GM23338 (cell line): ENCODE results near the gene SYT13. TPM values are rescaled to one million over a fixed set of nuclear protein-coding genes. Genes with fewer than 3 reads are reported as not detected.

Experiments
- ATAC-seq: fragments of 200-7000 bp; cut with Tn5 transposase; 3 replicates; pipeline ENCODE4 v1.9.1; 2020
- DNase-seq: peaks from one replicate; pipeline ENCODE4 v3.0.0-alpha.2; 2015; ENCODE audit warnings: low spot score
- H2AFZ ChIP-seq: fragments of 200-600 bp; sonication (generic); 2 replicates; pipeline ENCODE4 v1.8.0; 2016; ENCODE audit warnings: antibody characterized with exemption, mild to moderate bottlenecking, moderate library complexity
- H3F3A ChIP-seq: fragments of 200-600 bp; sonication (generic); replicated peaks from 2 replicates; pipeline ENCODE4 v1.8.0; 2017; ENCODE audit warnings: antibody characterized with exemption, mixed run types, low read depth
- H3K27ac ChIP-seq: fragments of 200-600 bp; sonication (generic); 2 replicates; pipeline ENCODE4 v1.6.1; 2016; ENCODE audit warnings: low read depth
- H3K27me3 ChIP-seq: fragments of 200-600 bp; sonication (generic); 2 replicates; pipeline ENCODE4 v1.8.0; 2016; ENCODE audit warnings: mild to moderate bottlenecking, mixed run types, moderate library complexity; ENCODE audit not compliant: insufficient read depth
- H3K36me3 ChIP-seq: fragments of 200-600 bp; sonication (generic); 2 replicates; pipeline ENCODE4 v1.8.0; 2016; ENCODE audit warnings: mild to moderate bottlenecking; ENCODE audit not compliant: insufficient read depth
- H3K4me1 ChIP-seq: fragments of 200-600 bp; sonication (generic); 2 replicates; pipeline ENCODE4 v1.8.0; 2016; ENCODE audit warnings: mild to moderate bottlenecking, moderate library complexity; ENCODE audit not compliant: insufficient read depth
- H3K4me2 ChIP-seq: fragments of 200-600 bp; sonication (generic); 2 replicates; pipeline ENCODE4 v1.7.1; 2017; ENCODE audit warnings: mixed run types
- H3K4me3 ChIP-seq: fragments of 200-600 bp; sonication (generic); 2 replicates; pipeline ENCODE4 v1.6.1; 2016; ENCODE audit warnings: mixed run types
- H3K79me2 ChIP-seq: fragments of 200-600 bp; sonication (generic); replicated peaks from 2 replicates; pipeline ENCODE4 v1.8.0; 2017; ENCODE audit warnings: mild to moderate bottlenecking; ENCODE audit not compliant: insufficient read depth
- H3K9me2 ChIP-seq: fragments of 200-600 bp; sonication (generic); 2 replicates; pipeline ENCODE4 v1.8.0; 2017; ENCODE audit not compliant: insufficient read depth
- H4K20me1 ChIP-seq: fragments of 200-600 bp; sonication (generic); replicated peaks from 2 replicates; pipeline ENCODE4 v1.8.0; 2017; ENCODE audit warnings: mild to moderate bottlenecking; ENCODE audit not compliant: insufficient read depth
- H3K27ac Mint-ChIP-seq: 2 replicates; pipeline ENCODE4 v1.8.0; 2020; ENCODE audit warnings: inconsistent platforms, mild to moderate bottlenecking, moderate library complexity, mixed read lengths
- H3K27me3 Mint-ChIP-seq: 3 replicates; pipeline ENCODE4 v1.8.0; 2022; ENCODE audit warnings: low read depth, mild to moderate bottlenecking, moderate library complexity, mixed read lengths, inconsistent platforms; ENCODE audit not compliant: insufficient read depth, poor library complexity
- H3K36me3 Mint-ChIP-seq: 3 replicates; pipeline ENCODE4 v1.8.0; 2021; ENCODE audit warnings: low read depth, mild to moderate bottlenecking, inconsistent platforms, moderate library complexity, mixed read lengths
- H3K4me1 Mint-ChIP-seq: 3 replicates; pipeline ENCODE4 v1.8.0; 2020; ENCODE audit warnings: mild to moderate bottlenecking, inconsistent platforms, mixed read lengths
- H3K4me3 Mint-ChIP-seq: 3 replicates; pipeline ENCODE4 v1.8.0; 2021; ENCODE audit warnings: moderate library complexity, mild to moderate bottlenecking, inconsistent platforms, mixed read lengths
- H3K9me3 Mint-ChIP-seq: 3 replicates; pipeline ENCODE4 v1.8.0; 2020; ENCODE audit warnings: moderate library complexity, mild to moderate bottlenecking, inconsistent platforms, mixed read lengths
- CREB1 ChIP-seq: fragments of 250-450 bp; sonication (Bioruptor Pico); IDR thresholded peaks from 2 replicates; pipeline ENCODE4 v1.5.0; 2020; ENCODE audit warnings: low read depth, mild to moderate bottlenecking, moderate library complexity
- CTCF ChIP-seq, 2 experiments: fragments of 200-600 bp in 1 of 2; sonication (generic) in 1 of 2; conservative IDR thresholded peaks; 2 replicates each; pipeline versions ENCODE4 v1.5.1 to v1.6.1; 2016 to 2017; ENCODE audit warnings: antibody characterized with exemption in 2 of 2, low read depth in 2 of 2, mild to moderate bottlenecking in 2 of 2, moderate library complexity in 1 of 2
- EZH2 ChIP-seq: fragments of 200-600 bp; sonication (generic); IDR thresholded peaks from one replicate; pipeline ENCODE4 v1.8.0; 2017; ENCODE audit warnings: antibody characterized with exemption, mild to moderate bottlenecking, low read depth; ENCODE audit not compliant: unreplicated experiment
- EZH2phosphoT487 ChIP-seq: fragments of 200-600 bp; sonication (generic); IDR thresholded peaks from one replicate; pipeline ENCODE4 v1.8.1; 2018; ENCODE audit warnings: antibody characterized with exemption; ENCODE audit not compliant: unreplicated experiment
- NANOG ChIP-seq: IDR thresholded peaks from 2 replicates; pipeline ENCODE4 v1.6.1; 2016; ENCODE audit warnings: antibody characterized with exemption, borderline replicate concordance
- POLR2AphosphoS5 ChIP-seq: IDR thresholded peaks from 2 replicates; pipeline ENCODE4 v1.6.1; 2016; ENCODE audit warnings: antibody characterized with exemption, low read depth
- REST ChIP-seq: IDR thresholded peaks from one replicate; pipeline ENCODE4 v1.6.1; 2018; ENCODE audit warnings: antibody characterized with exemption; ENCODE audit not compliant: unreplicated experiment
- ZNF114 ChIP-seq: fragments of 250-450 bp; sonication (Bioruptor Pico); IDR thresholded peaks from 2 replicates; pipeline ENCODE4 v1.5.0; 2020; ENCODE audit warnings: mild to moderate bottlenecking, moderate library complexity
- ZNF331 ChIP-seq: fragments of 250-450 bp; sonication (Bioruptor Pico); IDR thresholded peaks from 2 replicates; pipeline ENCODE4 v1.5.0; 2020; ENCODE audit warnings: low read depth, mild to moderate bottlenecking, moderate library complexity
- ZNF462 ChIP-seq: fragments of 250-450 bp; sonication (Bioruptor Pico); IDR thresholded peaks from 2 replicates; pipeline ENCODE4 v1.5.0; 2020; ENCODE audit warnings: mild to moderate bottlenecking, moderate library complexity
- polyA plus RNA-seq: library from polyadenylated mRNA; unstranded; fragments of >200 nt; fragmentation: Nextera tagmentation; extraction: Ambion mirVana; gene quantifications from 2 replicates; pipeline ENCODE4 v1.2.1, GENCODE V29; 2016
- total RNA-seq: library from RNA; depleted of rRNA; stranded (reverse); fragments of >200 nt; shearing (Covaris generic); gene quantifications from 2 replicates; pipeline ENCODE4 v1.2.3, GENCODE V29; 2014

SYT13 gene
- total and polyA plus RNA-seq, 2 experiments from 2014 or later: 3.4 to 16.3 TPM

GRCh38 chr11:45258982-45259530, 27.1 kb downstream of the SYT13 start (continued):
- TF ChIP-seq CTCF (conservative IDR thresholded peaks at IDR 0.05; ENCODE audit: low read depth in 2 of 2) (no peak), EZH2phosphoT487 (no peak), NANOG (no peak), CREB1 (no peak), EZH2 (no peak), REST (no peak), ZNF331 (CRISPR knock-in tag) (no peak), POLR2AphosphoS5 (no peak), ZNF114 (CRISPR knock-in tag) (no peak)

GRCh38 chr11:45254070-45254469, 32.1 kb downstream of the SYT13 start:
- ATAC-seq (no peak), DNase-seq (no peak)
- no peak overlapping the region for H3K4me3 Mint-ChIP-seq
- no peak overlapping the region for H3K27ac Mint-ChIP-seq
- Histone ChIP-seq H2AFZ (no peak overlapping the region), H3K4me3 (no peak overlapping the region), H3K4me2 (no peak overlapping the region), H3K79me2 (no peaks in the 10 kb centered on the region), H3K36me3 (no peaks in the 10 kb centered on the region; the same call in 1 of the 2 replicates), H4K20me1 (no peaks in the 10 kb centered on the region), H3K4me1 (peaks cover 3% of the 10 kb centered on the region; the same call in 1 of the 2 replicates), H3F3A (no peaks in the 10 kb centered on the region), H3K27me3 (no peaks in the 10 kb centered on the region), H3K9me2 (no peaks in the 10 kb centered on the region), H3K27ac (no peak overlapping the region)
- H3K27me3 Mint-ChIP-seq: peaks cover 9% of the 10 kb centered on the region
- H3K4me1 Mint-ChIP-seq: peaks cover 2% of the 10 kb centered on the region; the same call in 2 of the 3 replicates
- no peaks in the 10 kb centered on the region; the same call in 2 of the 3 replicates for H3K9me3 Mint-ChIP-seq
- H3K36me3 Mint-ChIP-seq: no peaks in the 10 kb centered on the region
- TF ChIP-seq CTCF (conservative IDR thresholded peaks at IDR 0.05; ENCODE audit: low read depth in 2 of 2): no peak
- no peak for TF ChIP-seq ZNF462
- no peak for TF ChIP-seq EZH2
